RCC 7860 (cell line): ENCODE measurements around the gene DNMT3L.
"Not testable (repeated sequence)": the region's sequence is repeated elsewhere in the genome, so short reads cannot be mapped to it uniquely, and the experiment has no call there.

Source experiments
- DNase-seq: peaks from one replicate; pipeline ENCODE4 v3.0.0-alpha.2; 2015; ENCODE audit warnings: low spot score
- FAIRE-seq: peaks from 2 replicates; lab custom pipeline; 2012; peaks lifted over from hg19 to GRCh38; lab: Jason Lieb, UNC

DNMT3L gene

GRCh38 chr21:44202590-44203299 is 59.0 kb downstream of the DNMT3L start:
- FAIRE-seq, DNase-seq: not testable (repeated sequence)

GRCh38 chr21:44199997-44200396 is 61.7 kb downstream of the DNMT3L start:
- FAIRE-seq, DNase-seq: not testable (repeated sequence)

GRCh38 chr21:44199448-44199847 is 62.2 kb downstream of the DNMT3L start:
- FAIRE-seq (no peak), DNase-seq (no peak)

- FAIRE-seq, DNase-seq: not testable (repeated sequence)
Observed at GRCh38 chr21:44197156-44197516, 64.6 kb downstream of the DNMT3L start.
